GM20431 (cell line): ENCODE measurements around the gene MED27.

Experiments used
- in situ Hi-C: fragments of 300-500 bp; cut with MseI, MboI; formaldehyde crosslinking; loops from one replicate; pipeline ENCODE4 v1.15.0; 2020; ENCODE audit warnings: low sequenced_read_pairs; ENCODE audit not compliant: unreplicated experiment

MED27 gene

GRCh38 chr9:131892902-131893500, 186.7 kb downstream of the MED27 start:
- in situ Hi-C loops, result no loop called here

GRCh38 chr9:131892162-131892707, 187.4 kb downstream of the MED27 start:
- in situ Hi-C loops, result no loop called here

DNA sequence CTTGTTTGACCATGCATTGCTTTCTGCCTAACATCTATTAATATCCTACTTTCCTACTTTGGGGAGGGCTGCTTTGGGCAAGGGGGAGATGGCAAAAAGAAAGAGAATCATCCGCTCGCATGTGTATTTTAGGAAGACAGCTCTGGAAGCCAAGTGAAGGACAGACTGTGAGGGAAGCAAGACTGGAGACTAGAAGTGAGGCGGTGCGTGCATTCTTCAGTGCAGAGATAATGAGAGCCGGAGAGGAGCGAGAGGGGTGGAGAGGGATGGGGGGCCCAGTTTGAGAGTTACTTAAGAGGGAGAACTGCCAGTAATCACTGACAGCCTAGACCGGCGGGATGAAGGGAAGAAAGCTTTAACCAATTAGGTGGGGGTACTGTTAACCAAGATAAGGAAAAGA, 188.1 kb downstream of the MED27 start:
- in situ Hi-C loops, result no loop called here

- in situ Hi-C loops, result no loop called here
Measured at GRCh38 chr9:131889437-131890251, 190.0 kb downstream of the MED27 start.

DNA sequence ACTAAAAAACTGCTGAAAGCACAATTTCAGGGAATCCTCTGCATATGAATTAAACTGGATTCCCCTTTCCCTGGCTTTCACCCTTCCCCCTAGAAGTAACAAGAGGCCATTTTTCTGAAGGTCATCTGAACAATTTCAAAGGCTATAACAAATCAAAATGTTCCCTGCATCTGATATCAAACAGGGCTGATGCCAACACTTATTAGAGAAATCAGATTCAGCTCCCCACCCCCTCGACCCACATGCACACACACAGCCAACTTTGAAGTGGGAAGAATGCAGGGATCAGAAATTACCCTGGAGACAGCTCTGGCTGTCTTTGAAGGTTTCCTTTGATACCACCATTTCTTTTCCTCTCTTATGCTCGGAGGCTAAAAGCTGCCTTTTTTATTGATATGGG, 190.7 kb downstream of the MED27 start:
- in situ Hi-C loops, result no loop called here

DNA sequence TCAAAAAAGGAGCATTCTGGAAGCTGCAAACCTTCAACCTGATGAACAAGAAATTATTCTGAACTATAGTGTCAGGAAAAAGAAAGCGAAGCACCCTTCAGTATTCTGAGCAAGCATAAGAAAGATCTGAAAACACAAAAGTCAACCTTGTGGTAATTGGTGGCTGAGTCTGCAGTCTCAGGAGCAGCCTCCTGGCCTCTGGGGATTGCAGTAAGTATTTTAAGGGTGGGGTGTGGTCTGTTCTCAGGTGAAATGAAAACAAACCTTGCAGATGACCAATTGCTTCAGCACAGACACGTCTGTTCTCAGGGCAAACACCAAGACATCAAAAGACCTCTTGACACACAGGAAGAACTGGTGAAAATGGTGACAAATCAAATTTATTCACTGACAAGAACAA, 192.0 kb downstream of the MED27 start:
- in situ Hi-C loops, result no loop called here

- in situ Hi-C loops, result no loop called here
Measured at GRCh38 chr9:131886826-131887225, 192.8 kb downstream of the MED27 start.

GRCh38 chr9:131885144-131885609, 194.5 kb downstream of the MED27 start:
- in situ Hi-C loops, result no loop called here

DNA sequence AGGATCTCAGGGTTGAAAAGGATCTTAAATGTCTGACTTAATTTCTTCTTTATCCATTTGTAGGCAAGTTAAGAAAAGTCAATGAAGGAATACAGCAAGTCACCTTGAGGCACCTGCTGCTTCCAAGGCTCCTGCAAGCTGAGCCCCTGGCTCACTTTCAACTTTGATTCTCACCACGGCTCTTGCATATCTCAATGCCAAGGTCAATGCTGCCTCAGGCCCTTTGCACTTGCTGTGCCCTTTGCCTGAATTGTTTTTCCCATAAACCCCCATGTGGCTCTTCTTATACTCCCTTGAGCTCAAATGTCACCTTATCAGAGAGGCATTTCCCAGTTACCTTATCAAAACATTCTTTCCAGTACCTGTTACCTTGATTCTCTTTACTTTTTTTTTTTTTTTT, 195.4 kb downstream of the MED27 start:
- in situ Hi-C loops, result no loop called here

DNA sequence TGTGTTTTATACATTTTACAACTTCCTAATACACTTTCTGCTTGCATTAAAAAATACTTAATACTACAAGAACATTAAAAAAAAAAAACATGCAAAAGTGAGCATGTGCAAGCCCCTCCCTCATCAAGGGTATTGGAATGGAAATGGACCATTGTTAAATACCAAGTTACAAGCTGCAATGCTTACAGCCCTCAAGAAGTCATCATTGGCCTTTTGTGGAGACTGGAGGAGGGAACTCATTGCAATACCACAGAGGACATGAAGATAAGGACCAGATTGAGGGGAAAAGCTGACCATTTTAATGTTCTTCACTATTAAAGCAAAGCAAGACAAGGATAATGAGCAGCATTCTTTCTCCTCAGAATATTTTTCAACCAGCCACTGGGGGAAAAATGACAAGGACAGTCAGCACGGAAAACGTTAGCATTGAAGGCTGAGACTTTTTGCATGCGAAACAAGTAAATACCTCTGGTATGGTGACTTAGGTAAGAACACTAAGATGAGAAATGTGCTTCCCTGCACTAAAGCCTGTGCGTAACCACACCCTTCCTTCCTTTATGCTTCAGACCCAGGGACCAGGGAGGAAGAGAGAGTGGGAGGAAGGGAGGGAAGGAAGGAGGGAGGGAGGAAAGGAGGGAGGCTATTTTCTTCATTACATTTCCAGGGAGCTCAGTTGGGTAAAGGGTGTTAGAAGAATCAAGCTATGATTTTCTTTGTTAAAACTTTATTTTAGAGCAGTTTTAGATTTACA, 198.7 kb downstream of the MED27 start:
- in situ Hi-C loops, result no loop called here

- in situ Hi-C loops, result loop anchor here (10.0 kb wide), 1 partner anchor 65 kb away; no protein-coding TSS in a partner anchor
Measured at GRCh38 chr9:131879911-131880290, 199.8 kb downstream of the MED27 start.

- in situ Hi-C loops, result loop anchor here (10.0 kb wide), 1 partner anchor 65 kb away; no protein-coding TSS in a partner anchor
Measured at GRCh38 chr9:131879181-131879910, 200.3 kb downstream of the MED27 start.

- in situ Hi-C loops, result loop anchor here (10.0 kb wide), 1 partner anchor 62 kb away; no protein-coding TSS in a partner anchor
Measured at GRCh38 chr9:131876486-131876885, 203.2 kb downstream of the MED27 start.

GRCh38 chr9:131875828-131876485, 203.7 kb downstream of the MED27 start:
- in situ Hi-C loops, result loop anchor here (10.0 kb wide), 1 partner anchor 61 kb away; no protein-coding TSS in a partner anchor

GRCh38 chr9:131874916-131875670, 204.6 kb downstream of the MED27 start:
- in situ Hi-C loops, result loop anchor here (10.0 kb wide), 1 partner anchor 60 kb away; no protein-coding TSS in a partner anchor

DNA sequence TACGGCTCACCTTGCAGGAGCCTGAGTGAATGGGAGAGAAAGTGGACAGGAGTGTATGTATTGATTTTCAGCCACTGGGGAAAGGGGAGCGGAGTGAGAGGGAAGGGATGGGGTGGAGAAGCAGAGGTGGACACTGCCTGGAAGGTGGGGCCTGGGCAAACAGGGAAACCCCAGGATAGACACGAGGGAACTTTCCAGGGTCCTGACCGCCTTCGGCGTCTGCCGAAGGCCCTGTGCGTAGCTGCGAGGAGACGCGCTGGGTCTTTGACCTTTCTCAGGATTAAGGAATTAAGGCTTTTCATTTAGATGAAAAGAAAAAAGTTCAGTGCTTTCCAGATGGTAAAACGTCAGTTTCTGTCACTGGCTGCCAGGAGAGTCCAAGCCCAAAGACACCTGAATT, 205.2 kb downstream of the MED27 start:
- in situ Hi-C loops, result loop anchor here (10.0 kb wide), 1 partner anchor 60 kb away; no protein-coding TSS in a partner anchor

DNA sequence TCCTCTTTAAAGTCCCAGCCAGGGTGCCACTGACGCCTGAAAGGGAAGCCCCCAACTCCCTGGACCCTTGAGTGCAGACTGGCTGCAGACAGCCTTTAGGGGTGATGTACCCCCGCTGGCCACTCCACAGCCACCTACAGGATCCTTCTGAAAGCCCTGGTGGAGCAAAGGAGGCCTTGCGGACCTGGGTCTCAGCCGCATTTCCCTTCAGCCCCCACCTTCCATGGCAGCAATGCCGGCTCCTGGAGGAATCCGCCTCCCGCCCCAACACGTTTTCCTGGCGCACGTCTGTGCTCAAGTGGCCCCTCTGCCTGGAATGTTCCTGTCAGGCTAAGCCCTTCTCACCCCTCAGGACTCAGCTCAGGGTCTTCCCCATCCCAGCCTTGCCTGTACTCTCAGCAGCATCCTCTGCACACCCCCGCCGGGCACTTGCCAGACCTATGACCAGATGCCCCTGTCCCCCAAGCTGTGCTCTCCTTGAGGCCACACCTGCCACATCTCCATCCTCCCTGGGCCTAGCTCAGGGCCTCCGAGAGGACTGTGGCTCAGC, 205.7 kb downstream of the MED27 start:
- in situ Hi-C loops, result loop anchor here (10.0 kb wide), 1 partner anchor 59 kb away; no protein-coding TSS in a partner anchor

DNA sequence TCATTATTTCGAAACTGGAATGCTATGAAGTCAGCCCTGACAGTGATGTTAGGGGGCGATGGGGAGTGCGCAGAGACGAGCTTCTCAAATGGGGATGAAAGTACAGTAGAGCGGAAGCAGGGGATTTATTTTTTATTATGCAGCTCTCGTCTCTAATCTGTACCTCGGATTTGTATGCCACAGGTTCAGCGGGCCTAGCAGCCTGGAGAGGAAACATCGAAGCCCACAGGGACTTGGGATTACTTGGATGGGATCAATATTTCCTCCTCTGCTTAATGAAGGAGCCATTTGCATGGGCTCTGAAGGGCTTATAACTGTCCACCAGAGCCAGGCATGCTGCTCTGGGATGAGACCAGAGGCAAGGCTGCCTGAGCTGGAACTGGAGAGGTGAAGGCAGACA, 206.3 kb downstream of the MED27 start:
- in situ Hi-C loops, result loop anchor here (10.0 kb wide), 1 partner anchor 59 kb away; no protein-coding TSS in a partner anchor
